ENCODE data around the gene IL1R1. TPM values are rescaled to one million over a fixed set of nuclear protein-coding genes. Genes with fewer than 3 reads are reported as not detected.

The IL1R1 gene
- total and polyA plus RNA-seq, 3 donors from 2014 or later: 35.4 to 51.3 (median 49.6) TPM

DNA sequence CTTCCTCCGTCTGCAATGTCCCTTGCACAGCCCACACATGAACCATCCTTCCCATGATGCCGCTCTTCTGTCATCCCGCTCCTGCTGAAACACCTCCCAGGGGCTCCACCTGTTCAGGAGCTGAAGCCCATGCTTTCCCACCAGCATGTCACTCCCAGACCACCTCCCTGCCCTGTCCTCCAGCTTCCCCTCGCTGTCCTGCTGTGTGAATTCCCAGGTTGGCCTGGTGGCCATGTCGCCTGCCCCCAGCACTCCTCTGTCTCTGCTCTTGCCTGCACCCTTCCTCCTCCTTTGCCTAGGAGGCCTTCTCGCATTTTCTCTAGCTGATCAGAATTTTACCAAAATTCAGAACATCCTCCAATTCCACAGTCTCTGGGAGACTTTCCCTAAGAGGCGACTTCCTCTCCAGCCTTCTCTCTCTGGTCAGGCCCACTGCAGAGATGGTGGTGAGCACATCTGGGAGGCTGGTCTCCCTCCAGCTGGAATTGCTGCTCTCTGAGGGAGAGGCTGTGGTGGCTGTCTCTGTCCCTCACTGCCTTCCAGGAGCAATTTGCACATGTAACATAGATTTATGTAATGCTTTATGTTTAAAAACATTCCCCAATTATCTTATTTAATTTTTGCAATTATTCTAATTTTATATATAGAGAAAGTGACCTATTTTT is 35.4 kb downstream of the IL1R1 start:
- no peaks in the 10 kb centered on the region for H3K9me3 ChIP-seq
- no peaks in the 10 kb centered on the region for H3K27me3 ChIP-seq
- H3K4me1 ChIP-seq: no peaks in the 10 kb centered on the region
- DNase-seq: no peak
- 90 to 94% methylated on average over 7 of the region's 7 CpGs for WGBS, 2 donors
- TF ChIP-seq, protein P1, sequence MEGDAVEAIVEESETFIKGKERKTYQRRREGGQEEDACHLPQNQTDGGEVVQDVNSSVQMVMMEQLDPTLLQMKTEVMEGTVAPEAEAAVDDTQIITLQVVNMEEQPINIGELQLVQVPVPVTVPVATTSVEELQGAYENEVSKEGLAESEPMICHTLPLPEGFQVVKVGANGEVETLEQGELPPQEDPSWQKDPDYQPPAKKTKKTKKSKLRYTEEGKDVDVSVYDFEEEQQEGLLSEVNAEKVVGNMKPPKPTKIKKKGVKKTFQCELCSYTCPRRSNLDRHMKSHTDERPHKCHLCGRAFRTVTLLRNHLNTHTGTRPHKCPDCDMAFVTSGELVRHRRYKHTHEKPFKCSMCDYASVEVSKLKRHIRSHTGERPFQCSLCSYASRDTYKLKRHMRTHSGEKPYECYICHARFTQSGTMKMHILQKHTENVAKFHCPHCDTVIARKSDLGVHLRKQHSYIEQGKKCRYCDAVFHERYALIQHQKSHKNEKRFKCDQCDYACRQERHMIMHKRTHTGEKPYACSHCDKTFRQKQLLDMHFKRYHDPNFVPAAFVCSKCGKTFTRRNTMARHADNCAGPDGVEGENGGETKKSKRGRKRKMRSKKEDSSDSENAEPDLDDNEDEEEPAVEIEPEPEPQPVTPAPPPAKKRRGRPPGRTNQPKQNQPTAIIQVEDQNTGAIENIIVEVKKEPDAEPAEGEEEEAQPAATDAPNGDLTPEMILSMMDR (IDR thresholded peaks at IDR 0.05): no peak
- TF ChIP-seq POLR2A (IDR thresholded peaks at IDR 0.05): no peak
- no peaks in the 10 kb centered on the region for H3K36me3 ChIP-seq (ENCODE audit: low read depth, missing control alignments)
- H3K4me3 ChIP-seq: no peak overlapping the region
- intact Hi-C loops (cut with DNase I; ENCODE audit: low total_unique reads): no loop called here
- no peak overlapping the region for H3K27ac ChIP-seq

DNA sequence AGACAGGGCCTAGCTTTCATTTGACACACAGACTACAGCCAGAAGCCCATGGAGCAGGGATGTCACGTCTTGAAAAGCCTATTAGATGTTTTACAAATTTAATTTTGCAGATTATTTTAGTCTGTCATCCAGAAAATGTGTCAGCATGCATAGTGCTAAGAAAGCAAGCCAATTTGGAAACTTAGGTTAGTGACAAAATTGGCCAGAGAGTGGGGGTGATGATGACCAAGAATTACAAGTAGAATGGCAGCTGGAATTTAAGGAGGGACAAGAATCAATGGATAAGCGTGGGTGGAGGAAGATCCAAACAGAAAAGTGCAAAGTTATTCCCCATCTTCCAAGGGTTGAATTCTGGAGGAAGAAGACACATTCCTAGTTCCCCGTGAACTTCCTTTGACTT is 36.5 kb downstream of the IL1R1 start:
- Histone ChIP-seq H3K27ac (no peak overlapping the region), H3K4me3 (no peak overlapping the region), H3K36me3 (ENCODE audit: low read depth, missing control alignments) (no peaks in the 10 kb centered on the region), H3K4me1 (no peaks in the 10 kb centered on the region), H3K9me3 (no peaks in the 10 kb centered on the region), H3K27me3 (no peaks in the 10 kb centered on the region)
- TF ChIP-seq, protein P1 (IDR thresholded peaks at IDR 0.05): no peak
- TF ChIP-seq POLR2A (IDR thresholded peaks at IDR 0.05): no peak
- intact Hi-C loops (cut with DNase I; ENCODE audit: low total_unique reads): no loop called here
- no peak for DNase-seq
- 76 to 86% methylated on average over 3 of the region's 3 CpGs for WGBS, 2 donors

DNA sequence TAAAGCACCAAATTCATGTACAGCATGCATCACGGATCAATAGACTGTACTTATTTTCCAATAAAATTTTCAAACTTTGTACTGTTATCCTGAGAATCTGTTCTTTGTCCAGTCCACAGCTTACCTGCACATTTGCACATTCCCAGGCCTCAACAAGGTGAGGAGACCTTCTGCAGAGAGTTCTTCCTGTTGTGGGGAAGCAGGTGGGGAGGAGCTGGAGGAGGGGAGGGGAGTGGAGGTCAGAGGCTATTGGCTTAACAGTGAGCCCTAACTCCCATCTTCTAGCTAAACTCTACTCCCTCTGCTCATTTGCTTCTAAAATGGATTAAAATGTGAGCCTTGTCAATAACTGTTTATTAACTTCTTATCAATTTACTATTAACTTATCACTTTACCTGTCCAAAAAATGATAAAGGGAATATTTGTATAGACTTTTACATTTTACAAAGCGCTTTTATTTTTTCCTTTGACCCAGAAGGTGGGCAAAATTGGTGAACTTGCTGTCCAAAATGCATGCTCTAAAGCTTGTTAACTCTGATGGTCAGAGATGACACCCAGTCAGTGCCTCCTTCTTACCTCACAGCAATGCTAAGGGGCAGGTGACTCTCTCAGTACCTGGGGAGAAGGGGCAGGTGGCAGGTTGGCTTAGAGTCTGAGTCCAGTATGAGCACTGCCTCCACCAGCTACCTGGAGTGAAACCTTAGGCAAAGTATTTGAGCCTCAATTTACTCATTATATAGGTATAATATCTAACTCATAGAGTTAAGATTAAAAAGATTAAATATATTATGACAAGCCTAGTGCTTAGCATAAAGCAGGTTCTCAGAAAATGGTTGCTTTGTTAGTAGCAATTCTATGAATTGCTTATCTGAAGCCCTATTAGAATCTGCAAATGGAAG is 37.5 kb downstream of the IL1R1 start:
- intact Hi-C loops (cut with DNase I; ENCODE audit: low total_unique reads): no loop called here
- Histone ChIP-seq H3K36me3 (ENCODE audit: low read depth, missing control alignments) (no peaks in the 10 kb centered on the region), H3K9me3 (no peaks in the 10 kb centered on the region), H3K4me3 (no peak overlapping the region), H3K4me1 (no peaks in the 10 kb centered on the region), H3K27me3 (no peaks in the 10 kb centered on the region), H3K27ac (no peak overlapping the region)
- no peak for TF ChIP-seq POLR2A (IDR thresholded peaks at IDR 0.05)
- TF ChIP-seq, protein P1 (IDR thresholded peaks at IDR 0.05): no peak
- WGBS, 2 donors: 84 to 93% methylated on average over 2 of the region's 2 CpGs
- no peak for DNase-seq

DNA sequence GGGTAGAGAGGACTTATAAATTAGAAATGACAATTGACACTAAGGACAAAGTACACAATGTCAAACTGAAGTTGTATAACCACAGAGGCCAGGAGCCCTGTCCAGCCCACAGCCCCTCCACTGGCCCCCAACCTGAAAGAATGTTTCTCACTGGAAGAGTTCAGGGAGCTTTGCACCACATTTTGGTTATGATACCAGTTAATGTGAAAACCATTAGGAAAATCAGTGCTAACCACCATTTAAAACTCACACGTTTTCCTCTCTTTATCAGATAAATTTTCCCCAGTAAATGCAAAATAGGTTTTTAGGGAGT is 38.1 kb downstream of the IL1R1 start:
- no peak for TF ChIP-seq POLR2A (IDR thresholded peaks at IDR 0.05)
- TF ChIP-seq, protein P1 (IDR thresholded peaks at IDR 0.05): no peak
- Histone ChIP-seq H3K9me3 (no peaks in the 10 kb centered on the region), H3K4me3 (no peak overlapping the region), H3K27ac (no peak overlapping the region), H3K27me3 (no peaks in the 10 kb centered on the region), H3K4me1 (no peaks in the 10 kb centered on the region), H3K36me3 (ENCODE audit: low read depth, missing control alignments) (no peaks in the 10 kb centered on the region)
- intact Hi-C loops (cut with DNase I; ENCODE audit: low total_unique reads): no loop called here
- 50 to 61% methylated on average over 1 of the region's 1 CpG for WGBS, 2 donors
- DNase-seq: no peak
